ENCODE measurements around the gene CMYA5. TPM values are rescaled to one million over a fixed set of nuclear protein-coding genes. Genes with fewer than 3 reads are reported as not detected.

Gene CMYA5
- total RNA-seq, 1 experiment from 2014 or later: 0.22 TPM

GRCh38 chr5:79699763-79700400 lies 10.2 kb downstream of the CMYA5 start:
- no TSS peak for BruUV-seq (replicated peaks)
- CTCF ChIA-PET: no interaction called here
- H3K4me1 ChIP-seq (ENCODE audit: control insufficient read depth in 1 of 2, insufficient read depth in 2 of 2, low read length in 2 of 2): peaks cover 0 to 11% of the 10 kb centered on the region in 2 experiments; a peak in 2 of 4 replicates
- no peak for TF ChIP-seq ATF3 (IDR thresholded peaks at IDR 0.05)
- ATAC-seq: peak; percentile 69
- no peaks in the 10 kb centered on the region for H4K20me1 ChIP-seq (ENCODE audit: insufficient read depth)
- RAD21 ChIA-PET (ENCODE audit: low non-redundant PET in 1 of 2, low total read pairs in 2 of 2, uncharacterized antibody in 2 of 2, unreplicated experiment in 2 of 2): no interaction called here
- POLR2A ChIA-PET: no interaction called here
- peak overlapping the region; percentile 42 for H3K4me2 ChIP-seq (ENCODE audit: low read length)
- H3K36me3 ChIP-seq (ENCODE audit: control insufficient read depth in 1 of 2, insufficient read depth in 2 of 2, low read length in 2 of 2): no peaks in the 10 kb centered on the region
- intact Hi-C loops (cut with micrococcal nuclease): no loop called here
- no peaks in the 10 kb centered on the region for H3K9me3 ChIP-seq (ENCODE audit: control insufficient read depth in 1 of 2, insufficient read depth in 1 of 2, low read depth in 1 of 2, low read length in 2 of 2)
- H3K9ac ChIP-seq (ENCODE audit: low read length): no peak overlapping the region
- DNase-seq (ENCODE audit: low read depth, low spot score): no peak
- no peaks in the 10 kb centered on the region for H3K27me3 ChIP-seq (ENCODE audit: insufficient read depth, low read length)
- no peak overlapping the region for H2AFZ ChIP-seq (ENCODE audit: low read depth, low read length, poor library complexity, severe bottlenecking)
- no peaks in the 10 kb centered on the region for H3K79me2 ChIP-seq (ENCODE audit: insufficient read depth, low read length)
- no peak overlapping the region for H3K4me3 ChIP-seq (replicated peaks in 1 of 2; ENCODE audit: low read depth in 1 of 2, low read length in 2 of 2)
- H3K9me2 ChIP-seq (ENCODE audit: insufficient read depth): no peaks in the 10 kb centered on the region
- no peak overlapping the region for H3K27ac ChIP-seq (ENCODE audit: low read depth, low read length)

- H3K4me3 ChIP-seq (replicated peaks in 1 of 2; ENCODE audit: low read depth in 1 of 2, low read length in 2 of 2): no peak overlapping the region
- RAD21 ChIA-PET (ENCODE audit: low non-redundant PET in 1 of 2, low total read pairs in 2 of 2, uncharacterized antibody in 2 of 2, unreplicated experiment in 2 of 2): no interaction called here
- H3K4me2 ChIP-seq (ENCODE audit: low read length): no peak overlapping the region
- peaks cover 0 to 11% of the 10 kb centered on the region in 2 experiments; a peak in 2 of 4 replicates for H3K4me1 ChIP-seq (ENCODE audit: control insufficient read depth in 1 of 2, insufficient read depth in 2 of 2, low read length in 2 of 2)
- H4K20me1 ChIP-seq (ENCODE audit: insufficient read depth): no peaks in the 10 kb centered on the region
- no peak overlapping the region for H3K9ac ChIP-seq (ENCODE audit: low read length)
- no TSS peak for BruUV-seq (replicated peaks)
- H3K9me3 ChIP-seq (ENCODE audit: control insufficient read depth in 1 of 2, insufficient read depth in 1 of 2, low read depth in 1 of 2, low read length in 2 of 2): peaks cover 0 to 4% of the 10 kb centered on the region in 2 experiments; a peak in 1 of 4 replicates
- H3K36me3 ChIP-seq (ENCODE audit: control insufficient read depth in 1 of 2, insufficient read depth in 2 of 2, low read length in 2 of 2): no peaks in the 10 kb centered on the region
- H3K9me2 ChIP-seq (ENCODE audit: insufficient read depth): no peaks in the 10 kb centered on the region
- POLR2A ChIA-PET: no interaction called here
- no peaks in the 10 kb centered on the region for H3K79me2 ChIP-seq (ENCODE audit: insufficient read depth, low read length)
- intact Hi-C loops (cut with micrococcal nuclease): loop anchor here (1.0 kb wide), 2 partner anchors 156 to 381 kb away; no protein-coding TSS in a partner anchor
- ATAC-seq (no peak; the same call in 1 of the 2 replicates), DNase-seq (ENCODE audit: low read depth, low spot score) (no peak)
- no peak overlapping the region for H2AFZ ChIP-seq (ENCODE audit: low read depth, low read length, poor library complexity, severe bottlenecking)
- TF ChIP-seq SP1 (IDR thresholded peaks at IDR 0.05; ENCODE audit: low read depth) (no peak), CTCF (IDR thresholded peaks at IDR 0.05 in 2 of 3, conservative IDR thresholded peaks at IDR 0.05 in 1 of 3; ENCODE audit: borderline replicate concordance in 1 of 3, insufficient read depth in 1 of 3, low read depth in 2 of 3, low read length in 2 of 3) (peak; percentile 33 to 78 (median 71); a peak in 5 of 6 replicates), SRF (IDR thresholded peaks at IDR 0.05; ENCODE audit: low read depth) (no peak), ZFX (IDR thresholded peaks at IDR 0.05) (no peak), POLR2A (IDR thresholded peaks at IDR 0.05; ENCODE audit: borderline replicate concordance, extremely low read depth, insufficient read depth, insufficient read length) (no peak), YY1 (IDR thresholded peaks at IDR 0.05; ENCODE audit: extremely low read depth, insufficient replicate concordance, low read depth, low read length) (no peak), TCF7L2 (IDR thresholded peaks at IDR 0.05; ENCODE audit: borderline replicate concordance, extremely low read depth, insufficient read depth, insufficient read length) (no peak), ELF1 (IDR thresholded peaks at IDR 0.05; ENCODE audit: borderline replicate concordance, low read depth) (no peak), RAD21 (IDR thresholded peaks at IDR 0.05; ENCODE audit: low read depth) (peak; percentile 42), MAX (IDR thresholded peaks at IDR 0.05) (no peak)
- H3K27ac ChIP-seq (ENCODE audit: low read depth, low read length): no peak overlapping the region
- no peaks in the 10 kb centered on the region for H3K27me3 ChIP-seq (ENCODE audit: insufficient read depth, low read length)
- CTCF ChIA-PET: interaction anchor here (1.0 to 1.3 kb wide), 2 partner anchors 155 to 157 kb away, joined by 3 read pairs; no protein-coding TSS in a partner anchor
Measured at GRCh38 chr5:79702606-79703380, 13.2 kb downstream of the CMYA5 start.

Measured in HCT116 (cell line).